IMR-90 (cell line): ENCODE results near the gene ZBTB11. TPM values are rescaled to one million over a fixed set of nuclear protein-coding genes. Genes with fewer than 3 reads are reported as not detected.

Source experiments
- ATAC-seq: fragments of 200-7000 bp; cut with Tn5 transposase; 2 replicates; pipeline ENCODE4 v1.9.1; 2020; ENCODE audit warnings: low read depth, mild to moderate bottlenecking, moderate library complexity
- BruUV-seq: library from RNA; stranded (reverse); fragments of 400-500 nt; replicated peaks from 2 replicates; lab custom pipeline; 2021; lab: Mats Ljungman, UMichigan
- CTCF ChIA-PET: fragments of 300-600 bp; formaldehyde crosslinking; extraction: SDS; loops from one replicate; lab custom pipeline; 2021; ENCODE audit warnings: antibody characterized with exemption; lab: Yijun Ruan, JAX
- POLR2A ChIA-PET: fragments of 300-600 bp; sonication (Branson Sonifier 250); formaldehyde crosslinking; loops from one replicate; lab custom pipeline; 2022; ENCODE audit warnings: antibody characterized with exemption; ENCODE audit not compliant: unreplicated experiment; lab: Charles Lee
- DNase-seq: peaks from one replicate; pipeline ENCODE4 v3.0.0; 2013
- H2AFZ ChIP-seq: replicated peaks from 2 replicates; pipeline ENCODE3; 2013; ENCODE audit warnings: low read length, mild to moderate bottlenecking; ENCODE audit not compliant: poor library complexity
- H2AK5ac ChIP-seq: 2 replicates; pipeline ENCODE4 v1.6.1; 2013; ENCODE audit warnings: low read depth, low read length, inconsistent platforms
- H2AK9ac ChIP-seq: replicated peaks from 2 replicates; pipeline ENCODE3; 2013; ENCODE audit warnings: mild to moderate bottlenecking, low read depth, low read length, moderate library complexity; ENCODE audit not compliant: poor library complexity
- H2BK120ac ChIP-seq: 2 replicates; pipeline ENCODE4 v1.6.1; 2013; ENCODE audit warnings: low read depth, low read length, inconsistent platforms
- H2BK15ac ChIP-seq: 3 replicates; pipeline ENCODE4 v1.6.1; 2013; ENCODE audit warnings: low read depth, low read length, inconsistent platforms
- H2BK20ac ChIP-seq: 2 replicates; pipeline ENCODE4 v1.6.1; 2013; ENCODE audit warnings: low read depth, mild to moderate bottlenecking, inconsistent platforms, low read length, moderate library complexity
- H2BK5ac ChIP-seq: 2 replicates; pipeline ENCODE4 v1.6.1; 2013; ENCODE audit warnings: mild to moderate bottlenecking, low read depth, low read length, inconsistent platforms; ENCODE audit not compliant: poor library complexity, severe bottlenecking
- H3K14ac ChIP-seq: replicated peaks from 2 replicates; pipeline ENCODE4 v1.6.1; 2013; ENCODE audit warnings: low read depth, low read length, inconsistent platforms
- H3K18ac ChIP-seq: 2 replicates; pipeline ENCODE4 v1.6.1; 2013; ENCODE audit warnings: low read depth, low read length, control low read depth
- H3K23ac ChIP-seq: 2 replicates; pipeline ENCODE4 v1.6.1; 2013; ENCODE audit warnings: low read depth, low read length, inconsistent platforms
- H3K27ac ChIP-seq: 2 replicates; pipeline ENCODE4 v1.5.1; 2013; ENCODE audit warnings: mild to moderate bottlenecking, control low read depth, low read length; ENCODE audit not compliant: insufficient read depth
- H3K27me3 ChIP-seq: 2 replicates; pipeline ENCODE4 v1.6.1; 2013; ENCODE audit warnings: low read length; ENCODE audit not compliant: control insufficient read depth, insufficient read depth
- H3K36me3 ChIP-seq: 2 replicates; pipeline ENCODE4 v1.6.1; 2013; ENCODE audit warnings: low read length, mixed read lengths; ENCODE audit not compliant: control insufficient read depth, insufficient read depth
- H3K4ac ChIP-seq: 2 replicates; pipeline ENCODE4 v1.6.1; 2013; ENCODE audit warnings: low read depth, low read length, inconsistent platforms
- H3K4me1 ChIP-seq: 2 replicates; pipeline ENCODE4 v1.6.1; 2013; ENCODE audit warnings: low read length, mixed read lengths; ENCODE audit not compliant: control insufficient read depth, insufficient read depth
- H3K4me2 ChIP-seq: 2 replicates; pipeline ENCODE4 v1.6.1; 2013; ENCODE audit warnings: low read depth, mild to moderate bottlenecking, control low read depth, low read length, moderate library complexity
- H3K4me3 ChIP-seq: 2 replicates; pipeline ENCODE4 v1.5.1; 2013; ENCODE audit warnings: low read depth, mild to moderate bottlenecking, control low read depth, low read length, moderate library complexity; ENCODE audit not compliant: insufficient read depth
- H3K56ac ChIP-seq: 2 replicates; pipeline ENCODE4 v1.6.1; 2013; ENCODE audit warnings: low read length, inconsistent platforms; ENCODE audit not compliant: insufficient read depth; ENCODE audit errors: extremely low read depth
- H3K79me1 ChIP-seq, 2 experiments: 2 replicates each; pipeline ENCODE4 v1.6.1; 2013; ENCODE audit warnings: low read length in 2 of 2, inconsistent platforms in 1 of 2, low read depth in 1 of 2
- H3K9ac ChIP-seq: 2 replicates; pipeline ENCODE4 v1.6.1; 2013; ENCODE audit warnings: low read depth, low read length, control low read depth
- H3K9me1 ChIP-seq: 2 replicates; pipeline ENCODE4 v1.6.1; 2013; ENCODE audit warnings: low read length, inconsistent platforms; ENCODE audit not compliant: insufficient read depth
- H3K9me3 ChIP-seq: 2 replicates; pipeline ENCODE4 v1.6.1; 2013; ENCODE audit warnings: low read length; ENCODE audit not compliant: control insufficient read depth, insufficient read depth
- H4K20me1 ChIP-seq: 2 replicates; pipeline ENCODE4 v1.6.1; 2013; ENCODE audit warnings: low read length, inconsistent platforms; ENCODE audit not compliant: insufficient read depth
- H4K5ac ChIP-seq: 2 replicates; pipeline ENCODE4 v1.6.1; 2013; ENCODE audit warnings: mild to moderate bottlenecking, low read depth, low read length, control low read depth
- H4K8ac ChIP-seq, 2 experiments: 2 replicates each; pipeline ENCODE4 v1.6.1; 2013; ENCODE audit warnings: low read depth in 2 of 2, low read length in 2 of 2, control low read depth in 1 of 2, inconsistent platforms in 1 of 2
- H4K91ac ChIP-seq: 2 replicates; pipeline ENCODE4 v1.6.1; 2013; ENCODE audit warnings: low read depth, low read length, inconsistent platforms; ENCODE audit not compliant: insufficient read depth
- CEBPB ChIP-seq: IDR thresholded peaks from 2 replicates; pipeline ENCODE4 v1.6.1; 2012; ENCODE audit warnings: low read depth, low read length, improper control_type of control experiment
- FOS ChIP-seq: fragments of 150-350 bp; IDR thresholded peaks from 2 replicates; pipeline ENCODE4 v1.6.1; 2016; ENCODE audit warnings: low read depth, low read length
- MAFK ChIP-seq: IDR thresholded peaks from 2 replicates; pipeline ENCODE4 v1.6.1; 2012; ENCODE audit warnings: low read depth, low read length, improper control_type of control experiment
- MXI1 ChIP-seq: IDR thresholded peaks from 2 replicates; pipeline ENCODE4 v1.6.1; 2012; ENCODE audit warnings: low read depth, mild to moderate bottlenecking, low read length, moderate library complexity, borderline replicate concordance
- WGBS, 2 experiments: methylation state at CpG; one replicate each; pipeline versions ENCODE4 v1.1.5 to v1.1.7; 2013; ENCODE audit warnings: missing lambda C conversion rate in 2 of 2; ENCODE audit not compliant: insufficient read length in 1 of 2; ENCODE audit errors: extremely low coverage in 2 of 2; 5-methylcytosine and 5-hydroxymethylcytosine counted together
- dilution Hi-C: fragments of 300-500 bp; cut with HindIII; formaldehyde crosslinking; loops from one replicate; pipeline ENCODE4 v1.14.3; 2018; ENCODE audit warnings: low sequenced_read_pairs; ENCODE audit not compliant: unreplicated experiment
- in situ Hi-C: fragments of 300-500 bp; cut with MboI; formaldehyde crosslinking; loops from 3 replicates; pipeline ENCODE4 v1.14.3; 2019; ENCODE audit warnings: low sequenced_read_pairs, inconsistent platforms, mixed read lengths
- intact Hi-C: fragments of 100-400 bp; cut with micrococcal nuclease; formaldehyde crosslinking; loops from 2 replicates; pipeline ENCODE4 v1.10.0; 2022
- polyA plus RNA-seq, 3 experiments: library from polyadenylated mRNA; depleted of rRNA; stranded (reverse); fragments of >200 nt; gene quantifications; 2 replicates each; pipeline ENCODE4 v1.2.3, GENCODE V29; 2012; ENCODE audit warnings: low replicate concordance in 1 of 3
- total RNA-seq: library from RNA; depleted of rRNA; stranded (reverse); fragments of >200 nt; gene quantifications from 2 replicates; pipeline ENCODE4 v1.2.3, GENCODE V29; 2012
- TF ChIP-seq, protein P1 (sequence below): fragments of 150-350 bp; IDR thresholded peaks from 2 replicates; pipeline ENCODE4 v1.6.1; 2017; ENCODE audit warnings: mild to moderate bottlenecking, antibody characterized with exemption, low read length, low read depth

The ZBTB11 gene
- total and polyA plus RNA-seq, 2 of the 4 experiments (the other 2 are of a cell fraction) = 6.0 to 17.2 TPM

DNA sequence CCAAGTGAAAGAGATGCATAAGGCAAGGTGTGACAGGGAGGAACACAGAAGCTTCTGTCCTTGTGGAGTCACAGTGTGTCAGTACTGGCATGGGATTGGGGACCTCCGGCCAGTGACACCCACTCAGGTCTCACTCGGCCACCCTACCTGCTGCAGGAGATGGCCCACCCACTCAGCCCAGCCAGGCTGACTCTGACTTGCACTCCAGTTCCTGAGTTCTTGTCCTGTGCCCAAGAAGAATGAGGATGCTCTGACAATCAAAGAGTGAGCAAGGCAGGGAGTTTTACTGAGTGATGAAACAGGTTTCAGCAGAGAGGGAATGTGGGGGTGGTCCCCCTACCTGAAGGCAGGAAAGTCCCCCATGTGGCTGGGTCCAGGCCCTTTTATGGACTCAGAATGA, 52.1 kb downstream of the ZBTB11 start:
- H3K14ac ChIP-seq = no peak overlapping the region
- H3K4ac ChIP-seq = no peak overlapping the region
- BruUV-seq = no TSS peak
- no peak overlapping the region for H2BK20ac ChIP-seq
- H3K4me3 ChIP-seq = no peak overlapping the region
- ChIA-PET POLR2A (no interaction called here), CTCF (no interaction called here)
- dilution Hi-C loops = no loop called here
- no peak for DNase-seq
- H3K4me2 ChIP-seq = no peak overlapping the region
- H2AK9ac ChIP-seq = no peak overlapping the region
- H2BK15ac ChIP-seq = no peak overlapping the region
- no peak overlapping the region for H4K8ac ChIP-seq
- H4K5ac ChIP-seq = no peak overlapping the region
- no CpG with 5 or more reads among the region's 2 CpGs for WGBS, 2 experiments
- H3K18ac ChIP-seq = no peak overlapping the region
- H4K20me1 ChIP-seq = no peaks in the 10 kb centered on the region
- no peak overlapping the region for H4K91ac ChIP-seq
- no peaks in the 10 kb centered on the region for H3K79me1 ChIP-seq
- in situ Hi-C loops = no loop called here
- H3K9me3 ChIP-seq = no peaks in the 10 kb centered on the region
- H3K23ac ChIP-seq = no peak overlapping the region
- no peak overlapping the region for H2BK120ac ChIP-seq
- no peak overlapping the region for H3K56ac ChIP-seq
- no peaks in the 10 kb centered on the region for H3K9me1 ChIP-seq
- H2AK5ac ChIP-seq = no peak overlapping the region
- ATAC-seq = no peak
- H2BK5ac ChIP-seq = no peak overlapping the region
- H3K4me1 ChIP-seq = no peaks in the 10 kb centered on the region
- intact Hi-C loops = no loop called here
- H3K9ac ChIP-seq = no peak overlapping the region
- no peak overlapping the region for H2AFZ ChIP-seq
- TF ChIP-seq MXI1 = no peak
- no peak for TF ChIP-seq MAFK
- TF ChIP-seq, protein P1, sequence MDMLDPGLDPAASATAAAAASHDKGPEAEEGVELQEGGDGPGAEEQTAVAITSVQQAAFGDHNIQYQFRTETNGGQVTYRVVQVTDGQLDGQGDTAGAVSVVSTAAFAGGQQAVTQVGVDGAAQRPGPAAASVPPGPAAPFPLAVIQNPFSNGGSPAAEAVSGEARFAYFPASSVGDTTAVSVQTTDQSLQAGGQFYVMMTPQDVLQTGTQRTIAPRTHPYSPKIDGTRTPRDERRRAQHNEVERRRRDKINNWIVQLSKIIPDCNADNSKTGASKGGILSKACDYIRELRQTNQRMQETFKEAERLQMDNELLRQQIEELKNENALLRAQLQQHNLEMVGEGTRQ = no peak
- no peak for TF ChIP-seq FOS
- TF ChIP-seq CEBPB = no peak
- H3K27me3 ChIP-seq = no peaks in the 10 kb centered on the region
- H3K36me3 ChIP-seq = no peaks in the 10 kb centered on the region
- H3K27ac ChIP-seq = no peak overlapping the region
